ENCODE data around the gene GLOD5.

Gene GLOD5

DNA sequence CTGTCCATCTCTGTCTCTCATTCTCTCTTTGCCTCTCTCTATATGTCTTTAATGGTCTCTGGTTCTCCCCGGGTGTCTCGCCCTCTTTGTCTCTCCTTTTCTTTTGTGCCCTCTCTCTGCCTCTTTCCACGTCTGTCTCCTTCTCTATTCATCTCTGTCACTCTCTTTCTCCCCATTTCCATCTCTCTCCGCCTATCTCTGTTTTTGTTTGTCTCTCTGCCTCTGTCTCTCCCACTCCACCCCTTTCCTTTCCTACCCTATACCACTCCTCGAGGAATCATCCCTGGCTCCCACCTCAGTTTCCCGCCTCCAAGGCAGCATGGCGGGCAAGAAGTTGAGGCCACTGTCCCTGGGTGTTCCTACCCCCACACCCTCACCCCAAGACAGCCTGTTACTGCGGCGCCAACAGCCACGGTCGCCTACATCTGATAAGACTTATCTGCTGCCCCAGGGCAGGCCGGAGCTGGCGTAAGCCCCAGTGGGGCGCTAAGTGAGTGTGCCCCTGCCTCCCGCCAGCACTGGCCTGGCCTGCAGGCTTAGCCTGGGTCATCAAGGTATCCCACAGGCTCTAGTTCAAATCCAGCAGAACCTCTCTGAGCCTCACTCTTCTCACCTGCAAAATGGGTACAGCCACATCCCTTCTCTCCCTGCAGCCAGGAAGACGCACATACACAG is 24.1 kb downstream of the GLOD5 start:
- H3K4me2 ChIP-seq = no peak overlapping the region
- no peaks in the 10 kb centered on the region for H3K27me3 ChIP-seq (ENCODE audit: insufficient read depth, low read depth)
- no peaks in the 10 kb centered on the region for H3K79me2 ChIP-seq (ENCODE audit: insufficient read depth, low read depth)
- no peak overlapping the region for H3K4me3 ChIP-seq (IDR thresholded peaks at IDR 0.05; ENCODE audit: insufficient read depth, low read depth, low read length)
- H2AFZ ChIP-seq (ENCODE audit: low read depth) = no peak overlapping the region
- TF ChIP-seq, protein P1, sequence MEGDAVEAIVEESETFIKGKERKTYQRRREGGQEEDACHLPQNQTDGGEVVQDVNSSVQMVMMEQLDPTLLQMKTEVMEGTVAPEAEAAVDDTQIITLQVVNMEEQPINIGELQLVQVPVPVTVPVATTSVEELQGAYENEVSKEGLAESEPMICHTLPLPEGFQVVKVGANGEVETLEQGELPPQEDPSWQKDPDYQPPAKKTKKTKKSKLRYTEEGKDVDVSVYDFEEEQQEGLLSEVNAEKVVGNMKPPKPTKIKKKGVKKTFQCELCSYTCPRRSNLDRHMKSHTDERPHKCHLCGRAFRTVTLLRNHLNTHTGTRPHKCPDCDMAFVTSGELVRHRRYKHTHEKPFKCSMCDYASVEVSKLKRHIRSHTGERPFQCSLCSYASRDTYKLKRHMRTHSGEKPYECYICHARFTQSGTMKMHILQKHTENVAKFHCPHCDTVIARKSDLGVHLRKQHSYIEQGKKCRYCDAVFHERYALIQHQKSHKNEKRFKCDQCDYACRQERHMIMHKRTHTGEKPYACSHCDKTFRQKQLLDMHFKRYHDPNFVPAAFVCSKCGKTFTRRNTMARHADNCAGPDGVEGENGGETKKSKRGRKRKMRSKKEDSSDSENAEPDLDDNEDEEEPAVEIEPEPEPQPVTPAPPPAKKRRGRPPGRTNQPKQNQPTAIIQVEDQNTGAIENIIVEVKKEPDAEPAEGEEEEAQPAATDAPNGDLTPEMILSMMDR (conservative IDR thresholded peaks at IDR 0.05; ENCODE audit: low read depth, low read length) = no peak
- no peaks in the 10 kb centered on the region for H3K4me1 ChIP-seq (ENCODE audit: low read depth, poor library complexity, severe bottlenecking)
- no peaks in the 10 kb centered on the region for H4K20me1 ChIP-seq (ENCODE audit: insufficient read depth)
- H3K36me3 ChIP-seq (ENCODE audit: insufficient read depth) = no peaks in the 10 kb centered on the region
- H3K9ac ChIP-seq = no peak overlapping the region
- no peak overlapping the region for H3K27ac ChIP-seq

DNA sequence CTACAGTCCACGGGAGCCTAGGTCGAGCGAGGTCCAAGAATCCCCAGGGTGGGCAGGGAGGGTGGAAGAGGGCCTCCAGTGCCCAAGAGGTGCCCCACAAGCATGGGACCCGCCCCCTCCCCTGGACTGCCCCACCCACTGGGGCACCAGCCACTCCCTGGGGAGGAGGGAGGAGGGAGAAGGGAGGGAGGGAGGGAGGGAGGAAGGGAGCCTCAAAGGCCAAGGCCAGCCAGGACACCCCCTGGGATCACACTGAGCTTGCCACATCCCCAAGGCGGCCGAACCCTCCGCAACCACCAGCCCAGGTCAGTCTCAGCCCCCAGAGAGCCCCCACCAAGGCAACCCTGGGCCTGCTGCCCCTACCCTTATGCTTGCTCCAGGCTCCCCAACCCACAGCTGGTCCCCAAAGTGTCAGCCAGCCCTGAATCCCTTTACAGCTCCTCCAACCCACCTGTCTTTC is 24.8 kb downstream of the GLOD5 start, which contains the start of gene GATA1:
TSS of gene GATA1 (plus strand) at position 250 of the 460 bp plus-strand sequence. CDS start 4,520 bp downstream, outside the sequence.
- no peak within 1 kb of the TSS for H3K4me2 ChIP-seq
- H3K9ac ChIP-seq = no peak within 1 kb of the TSS
- H3K4me1 ChIP-seq (ENCODE audit: low read depth, poor library complexity, severe bottlenecking) = no peaks in the 10 kb centered on the region
- H3K79me2 ChIP-seq (ENCODE audit: insufficient read depth, low read depth) = no peaks in the 10 kb centered on the region
- H3K27ac ChIP-seq = no peak within 1 kb of the TSS
- TF ChIP-seq, protein P1 (conservative IDR thresholded peaks at IDR 0.05; ENCODE audit: low read depth, low read length) = no peak
- no peaks in the 10 kb centered on the region for H3K36me3 ChIP-seq (ENCODE audit: insufficient read depth)
- H2AFZ ChIP-seq (ENCODE audit: low read depth) = no peak within 1 kb of the TSS
- H3K27me3 ChIP-seq (ENCODE audit: insufficient read depth, low read depth) = no peaks in the 10 kb centered on the region
- no peaks in the 10 kb centered on the region for H4K20me1 ChIP-seq (ENCODE audit: insufficient read depth)
- no peak within 1 kb of the TSS for H3K4me3 ChIP-seq (IDR thresholded peaks at IDR 0.05; ENCODE audit: insufficient read depth, low read depth, low read length)

DNA sequence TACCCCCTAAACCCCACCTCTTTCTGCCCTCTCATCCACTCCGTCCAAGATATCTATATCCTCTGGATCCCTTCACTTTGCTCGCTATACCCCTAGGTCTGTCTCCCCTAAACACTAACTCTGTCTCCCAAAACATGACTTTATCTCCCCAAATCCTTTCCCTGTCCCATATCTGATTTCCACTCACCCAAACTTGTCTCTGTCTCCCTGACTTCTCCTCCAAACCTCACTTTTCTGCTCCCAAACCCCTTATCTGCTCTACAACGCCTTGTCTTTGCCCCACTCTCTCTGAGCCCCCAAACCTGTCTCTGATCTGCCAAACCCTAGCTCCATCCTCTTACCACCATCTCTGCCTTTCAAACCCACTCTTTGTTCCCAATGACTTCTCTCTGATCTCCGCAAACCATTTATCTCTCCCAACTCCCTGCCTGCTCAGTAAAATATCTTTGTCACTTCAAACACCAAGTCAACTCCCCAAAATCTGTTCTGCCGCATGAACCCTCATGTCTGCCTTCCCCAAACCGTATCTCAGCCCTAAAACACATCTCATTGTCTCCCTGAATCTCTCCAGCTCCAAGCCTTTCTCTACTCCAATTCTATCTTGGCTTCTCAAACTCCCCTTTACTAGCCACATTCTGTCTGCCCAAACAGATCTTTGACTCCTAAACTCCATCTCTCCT is 25.4 kb downstream of the GLOD5 start:
- no peak overlapping the region for H2AFZ ChIP-seq (ENCODE audit: low read depth)
- TF ChIP-seq, protein P1 (conservative IDR thresholded peaks at IDR 0.05; ENCODE audit: low read depth, low read length) = no peak
- no peaks in the 10 kb centered on the region for H3K36me3 ChIP-seq (ENCODE audit: insufficient read depth)
- H3K27me3 ChIP-seq (ENCODE audit: insufficient read depth, low read depth) = no peaks in the 10 kb centered on the region
- H3K79me2 ChIP-seq (ENCODE audit: insufficient read depth, low read depth) = no peaks in the 10 kb centered on the region
- H4K20me1 ChIP-seq (ENCODE audit: insufficient read depth) = no peaks in the 10 kb centered on the region
- H3K4me2 ChIP-seq = no peak overlapping the region
- H3K4me3 ChIP-seq (IDR thresholded peaks at IDR 0.05; ENCODE audit: insufficient read depth, low read depth, low read length) = no peak overlapping the region
- no peak overlapping the region for H3K9ac ChIP-seq
- no peaks in the 10 kb centered on the region for H3K4me1 ChIP-seq (ENCODE audit: low read depth, poor library complexity, severe bottlenecking)
- H3K27ac ChIP-seq = no peak overlapping the region

- Histone ChIP-seq H3K27me3 (ENCODE audit: insufficient read depth, low read depth) (no peaks in the 10 kb centered on the region), H3K79me2 (ENCODE audit: insufficient read depth, low read depth) (no peaks in the 10 kb centered on the region), H3K4me1 (ENCODE audit: low read depth, poor library complexity, severe bottlenecking) (no peaks in the 10 kb centered on the region), H3K27ac (no peak overlapping the region), H2AFZ (ENCODE audit: low read depth) (no peak overlapping the region), H3K9ac (no peak overlapping the region), H3K4me3 (IDR thresholded peaks at IDR 0.05; ENCODE audit: insufficient read depth, low read depth, low read length) (no peak overlapping the region), H3K4me2 (no peak overlapping the region), H4K20me1 (ENCODE audit: insufficient read depth) (no peaks in the 10 kb centered on the region), H3K36me3 (ENCODE audit: insufficient read depth) (no peaks in the 10 kb centered on the region)
- TF ChIP-seq, protein P1 (conservative IDR thresholded peaks at IDR 0.05; ENCODE audit: low read depth, low read length) = no peak
Measured at GRCh38 chrX:48787505-48788443, 26.2 kb downstream of the GLOD5 start.
